ENCODE data around the gene RPS27A.
"Not testable (repeated sequence)": the region's sequence is repeated elsewhere in the genome, so short reads cannot be mapped to it uniquely, and the experiment has no call there.

RPS27A gene

GRCh38 chr2:55239656-55240222 is 7.3 kb downstream of the RPS27A start:
- peak; percentile 64 to 66 for DNase-seq

GRCh38 chr2:55241582-55241981 is 9.1 kb downstream of the RPS27A start:
- DNase-seq, result not testable (repeated sequence)

GRCh38 chr2:55242617-55243016 is 10.1 kb downstream of the RPS27A start:
- no peak for DNase-seq

- DNase-seq, result no peak
Observed at GRCh38 chr2:55245411-55245810, 12.9 kb downstream of the RPS27A start.

DNA sequence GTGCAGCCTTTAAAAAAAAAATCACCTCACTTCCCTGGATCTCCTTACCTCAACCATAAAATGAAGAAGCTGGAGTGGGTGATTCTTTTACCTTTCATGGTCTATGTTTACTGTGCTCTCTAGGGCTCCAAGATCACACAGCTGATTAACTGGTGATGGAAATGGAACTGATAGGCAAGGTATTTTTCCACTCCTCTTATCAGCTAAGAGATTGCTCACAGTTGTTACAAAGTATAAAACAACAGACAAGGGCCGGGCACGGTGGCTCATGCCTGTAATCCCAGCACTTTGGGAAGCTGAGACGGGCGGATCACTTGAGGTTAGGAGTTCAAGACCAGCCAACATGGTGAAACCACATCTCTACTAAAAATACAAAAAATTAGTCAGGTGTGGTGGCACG is 14.5 kb downstream of the RPS27A start:
- DNase-seq, result no peak

DNA sequence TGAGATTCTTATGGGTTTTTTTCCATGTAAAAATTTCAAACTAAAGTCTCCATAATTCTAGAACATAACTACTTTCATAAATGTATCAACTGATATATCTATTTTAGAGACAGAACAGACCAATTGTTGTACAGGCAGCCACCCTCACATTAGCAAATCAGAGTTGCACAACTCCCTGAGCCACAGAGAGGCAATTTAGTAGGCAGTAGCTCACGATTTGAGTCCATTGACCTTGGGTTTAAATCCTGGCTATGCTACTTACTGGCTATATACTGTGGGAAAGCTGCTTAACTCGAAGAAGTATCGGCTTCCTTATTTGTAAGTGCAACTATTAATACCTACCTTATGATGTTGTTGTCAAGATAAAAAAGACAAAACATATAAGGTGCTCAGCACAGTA is 20.3 kb downstream of the RPS27A start:
- no peak for DNase-seq

DNA sequence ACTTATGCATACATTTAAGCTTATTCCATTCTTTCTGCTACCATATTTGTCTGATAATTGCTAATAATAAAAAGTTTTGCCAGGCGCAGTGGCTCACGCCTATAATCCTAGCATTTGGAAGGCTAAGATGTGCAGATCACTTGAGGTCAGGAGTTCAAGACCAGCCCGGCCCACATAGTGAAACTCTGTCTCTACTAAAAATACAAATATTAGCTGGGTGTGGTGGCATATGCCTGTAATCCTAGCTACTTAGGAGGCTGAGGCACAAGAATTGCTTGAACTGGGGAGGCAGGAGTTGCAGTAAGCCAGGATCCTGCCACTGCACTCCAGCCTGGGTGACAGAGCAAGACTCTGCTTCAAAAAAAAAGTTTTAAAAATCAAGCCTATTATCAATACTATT is 27.1 kb downstream of the RPS27A start:
- DNase-seq, result not testable (repeated sequence)

DNA sequence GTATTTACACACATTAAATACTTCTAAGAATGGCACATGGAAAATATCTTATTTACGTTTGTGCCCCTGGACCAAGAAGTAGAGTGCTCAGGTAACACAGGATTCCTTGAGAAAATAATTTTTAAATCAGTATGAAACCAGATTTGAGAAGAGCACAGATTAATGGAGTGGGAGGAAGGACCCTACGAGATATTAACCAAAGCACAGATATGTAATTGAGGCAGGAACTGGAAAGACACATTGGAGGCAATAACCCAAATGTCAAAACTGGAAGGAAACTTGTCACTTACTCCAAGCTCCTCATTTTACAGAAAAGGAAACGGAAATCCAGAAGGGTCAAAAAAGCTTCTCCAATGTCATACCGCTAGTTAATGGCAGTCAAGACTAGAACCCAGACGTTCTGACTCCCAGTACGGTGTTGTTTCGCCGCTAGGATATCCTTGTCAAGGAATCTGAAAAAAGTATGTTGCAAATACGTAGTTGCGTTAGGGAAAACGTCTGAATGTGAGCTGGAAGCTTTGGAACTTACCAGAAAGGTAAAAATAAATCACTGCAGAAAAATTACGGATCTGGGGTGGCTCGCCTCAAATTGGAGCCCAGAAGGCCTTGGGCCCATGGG is 35.9 kb downstream of the RPS27A start:
- no peak for DNase-seq

DNA sequence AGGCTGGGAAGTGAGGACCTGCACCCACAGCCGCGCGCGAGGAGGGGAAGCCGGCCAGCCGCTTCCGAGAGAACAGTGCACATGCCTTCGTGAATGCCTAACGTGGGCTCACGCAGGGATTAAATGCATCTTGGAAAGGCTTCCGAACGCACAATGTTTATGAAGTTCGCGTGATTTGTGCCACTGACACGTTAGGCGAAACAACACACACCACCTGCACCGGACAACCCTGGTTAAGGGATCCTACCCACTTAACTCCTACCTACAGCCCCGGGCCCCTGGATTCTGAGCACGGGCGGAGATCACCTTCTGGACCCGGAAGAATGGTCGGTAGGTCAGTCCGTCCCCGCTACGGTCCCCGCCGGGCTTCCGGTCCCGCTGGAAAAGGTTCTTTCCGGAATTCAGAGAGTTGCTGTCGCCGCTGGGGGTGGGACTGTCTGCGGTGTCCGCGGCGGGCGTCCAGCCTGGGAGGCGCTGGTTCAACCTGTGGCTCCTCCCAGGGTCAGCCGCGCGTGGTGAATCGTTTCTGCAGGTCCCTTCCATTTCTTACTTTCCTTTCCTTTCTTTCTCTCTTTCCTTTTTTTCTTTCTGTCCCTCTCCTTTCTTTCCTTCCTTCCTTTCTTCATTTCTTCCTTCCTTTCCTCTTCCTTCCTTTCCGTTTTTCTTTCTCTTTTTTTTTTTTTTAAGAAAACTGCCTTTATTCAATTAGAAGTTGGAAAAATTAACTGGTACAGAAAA is 36.6 kb downstream of the RPS27A start, which contains the start of gene MTIF2:
Gene MTIF2 (minus strand): TSS at position 325 of the 738 bp plus-strand sequence. CDS start 5,373 bp downstream, outside the sequence.
- DNase-seq, result peak; percentile 88 to 92

GRCh38 chr2:55269645-55269990 is 37.1 kb downstream of the RPS27A start:
- DNase-seq, result no peak

DNA sequence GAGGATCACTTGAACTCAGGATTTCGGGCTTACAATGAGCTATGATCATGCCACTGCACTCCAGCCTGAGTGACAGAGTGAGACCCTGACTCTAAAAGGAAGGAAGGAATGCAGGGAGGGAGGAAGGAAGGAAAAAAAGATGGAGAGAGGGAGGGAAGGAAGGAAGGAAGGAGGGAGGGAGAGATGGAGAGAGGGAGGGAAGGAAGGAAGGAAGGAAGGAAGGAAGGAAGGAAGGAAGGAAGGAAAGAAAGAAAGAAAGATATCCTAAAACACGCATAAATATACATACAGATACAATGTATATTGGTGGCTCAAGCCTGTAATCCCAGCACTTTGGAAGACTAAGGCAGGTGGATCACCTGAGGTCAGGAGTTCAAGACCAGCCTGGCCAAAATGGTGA is 41.9 kb downstream of the RPS27A start:
- not testable (repeated sequence) for DNase-seq

- no peak for DNase-seq
Observed at GRCh38 chr2:55277310-55277709, 44.8 kb downstream of the RPS27A start.

GRCh38 chr2:55279214-55279835 is 46.8 kb downstream of the RPS27A start:
- DNase-seq, result not testable (repeated sequence)

- DNase-seq, result not testable (repeated sequence)
Observed at GRCh38 chr2:55279859-55280424, 47.5 kb downstream of the RPS27A start.

- DNase-seq, result not testable (repeated sequence)
Observed at GRCh38 chr2:55280851-55281546, 48.5 kb downstream of the RPS27A start.

GRCh38 chr2:55282110-55282917 is 49.8 kb downstream of the RPS27A start:
- DNase-seq, result no peak

DNA sequence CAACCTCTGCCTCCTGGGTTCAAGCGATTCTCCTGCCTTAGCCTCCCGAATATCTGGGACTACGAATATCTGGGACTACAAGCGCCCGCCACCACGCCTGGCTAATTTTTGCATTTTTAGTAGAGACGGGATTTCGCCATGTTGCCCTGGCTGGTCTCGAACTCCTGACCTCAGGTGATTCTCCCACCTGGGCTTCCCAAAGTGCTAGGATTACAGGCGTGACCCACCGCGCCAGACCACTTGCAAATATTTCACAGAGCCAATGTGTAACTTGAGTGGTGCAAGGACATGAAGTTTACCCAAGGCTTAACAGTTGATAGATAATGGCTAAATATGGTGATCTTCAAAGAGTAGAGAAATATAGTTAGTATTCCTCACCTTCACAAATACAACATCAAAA is 50.6 kb downstream of the RPS27A start:
- no peak for DNase-seq

Data from NCI-H1930 (cell line).